ENCODE results near the gene XDH. TPM values are rescaled to one million over a fixed set of nuclear protein-coding genes. Genes with fewer than 3 reads are reported as not detected.
A peak's percentile ranks its signal among the peaks of the same experiment; 100 is the strongest.

XDH gene
- total and polyA plus RNA-seq, 4 donors = under 0.01 to 0.06 (median 0.04) TPM

- no peaks in the 10 kb centered on the region for H3K36me3 ChIP-seq (ENCODE audit: control insufficient read depth, insufficient read depth, low read length)
- no peak for DNase-seq (ENCODE audit: low read depth in 4 of 6, low spot score in 6 of 6)
- H3K27me3 ChIP-seq (ENCODE audit: control insufficient read depth, insufficient read depth, low read length) = peaks cover 3% of the 10 kb centered on the region
- H3K9me3 ChIP-seq (ENCODE audit: control insufficient read depth, insufficient read depth, low read length) = no peaks in the 10 kb centered on the region
- WGBS (ENCODE audit: insufficient coverage) = 80% methylated on average over 5 of the region's 8 CpGs
- no peak overlapping the region for H3K4me3 ChIP-seq (ENCODE audit: low read depth, low read length)
- no peak overlapping the region for H3K27ac ChIP-seq (ENCODE audit: low read depth, low read length)
- no peaks in the 10 kb centered on the region for H3K4me1 ChIP-seq (ENCODE audit: control insufficient read depth, insufficient read depth, low read length)
Observed at GRCh38 chr2:31331156-31331555, 83.4 kb downstream of the XDH start.

- H3K27ac ChIP-seq (ENCODE audit: low read depth, low read length) = no peak overlapping the region
- no peak for DNase-seq (ENCODE audit: low read depth in 4 of 6, low spot score in 6 of 6)
- peaks cover 3% of the 10 kb centered on the region for H3K27me3 ChIP-seq (ENCODE audit: control insufficient read depth, insufficient read depth, low read length)
- no peaks in the 10 kb centered on the region for H3K4me1 ChIP-seq (ENCODE audit: control insufficient read depth, insufficient read depth, low read length)
- no peaks in the 10 kb centered on the region for H3K36me3 ChIP-seq (ENCODE audit: control insufficient read depth, insufficient read depth, low read length)
- no peak overlapping the region for H3K4me3 ChIP-seq (ENCODE audit: low read depth, low read length)
- no CpG with 5 or more reads among the region's 2 CpGs for WGBS (ENCODE audit: insufficient coverage)
- no peaks in the 10 kb centered on the region for H3K9me3 ChIP-seq (ENCODE audit: control insufficient read depth, insufficient read depth, low read length)
Observed at GRCh38 chr2:31329081-31329625, 85.4 kb downstream of the XDH start.

DNA sequence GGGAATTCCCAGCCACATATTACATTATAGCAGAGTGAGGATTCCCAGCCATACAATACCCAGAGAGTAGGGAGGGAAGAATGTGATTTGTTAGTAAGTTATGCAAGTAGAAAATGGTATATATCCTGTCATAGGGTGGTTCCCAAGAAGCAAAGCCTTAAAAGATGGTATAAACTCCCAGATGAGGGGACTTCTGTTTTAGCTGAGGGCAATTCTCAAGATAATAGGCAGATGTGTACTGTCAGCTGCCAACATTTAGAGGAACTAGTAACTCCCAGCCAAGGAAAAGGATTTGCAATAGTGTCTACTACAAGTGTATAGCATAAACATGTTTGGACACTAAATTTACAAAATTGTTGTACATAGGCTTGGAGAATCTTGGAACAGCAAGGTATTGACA, 86.5 kb downstream of the XDH start:
- no peaks in the 10 kb centered on the region for H3K4me1 ChIP-seq (ENCODE audit: control insufficient read depth, insufficient read depth, low read length)
- no peaks in the 10 kb centered on the region for H3K27me3 ChIP-seq (ENCODE audit: control insufficient read depth, insufficient read depth, low read length)
- DNase-seq (ENCODE audit: low read depth in 4 of 6, low spot score in 6 of 6) = no peak
- H3K36me3 ChIP-seq (ENCODE audit: control insufficient read depth, insufficient read depth, low read length) = no peaks in the 10 kb centered on the region
- H3K9me3 ChIP-seq (ENCODE audit: control insufficient read depth, insufficient read depth, low read length) = no peaks in the 10 kb centered on the region
- H3K4me3 ChIP-seq (ENCODE audit: low read depth, low read length) = no peak overlapping the region
- no peak overlapping the region for H3K27ac ChIP-seq (ENCODE audit: low read depth, low read length)

DNA sequence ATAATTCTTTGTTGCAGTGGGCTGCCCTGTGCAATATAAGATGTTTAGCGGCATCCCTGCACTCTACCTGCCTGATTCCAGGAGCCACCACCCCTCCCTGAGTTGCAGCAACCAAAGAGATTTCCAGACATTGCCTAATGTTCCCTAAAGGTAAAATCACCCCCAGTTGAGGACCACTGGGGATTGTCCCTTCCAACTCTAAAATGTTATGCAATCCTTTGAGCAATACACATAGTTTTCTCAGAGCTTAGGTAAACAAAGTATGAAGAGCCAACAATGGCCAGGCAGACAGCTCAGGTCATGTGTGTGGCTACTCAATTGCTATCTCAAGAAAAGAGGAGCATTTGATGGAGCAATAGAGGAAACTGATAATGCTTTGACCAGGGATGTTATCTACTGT, 87.0 kb downstream of the XDH start:
- no peaks in the 10 kb centered on the region for H3K27me3 ChIP-seq (ENCODE audit: control insufficient read depth, insufficient read depth, low read length)
- no peaks in the 10 kb centered on the region for H3K36me3 ChIP-seq (ENCODE audit: control insufficient read depth, insufficient read depth, low read length)
- H3K9me3 ChIP-seq (ENCODE audit: control insufficient read depth, insufficient read depth, low read length) = no peaks in the 10 kb centered on the region
- H3K4me3 ChIP-seq (ENCODE audit: low read depth, low read length) = no peak overlapping the region
- 100% methylated on average over 1 of the region's 1 CpG for WGBS (ENCODE audit: insufficient coverage)
- DNase-seq (ENCODE audit: low read depth in 4 of 6, low spot score in 6 of 6) = no peak
- H3K27ac ChIP-seq (ENCODE audit: low read depth, low read length) = no peak overlapping the region
- H3K4me1 ChIP-seq (ENCODE audit: control insufficient read depth, insufficient read depth, low read length) = no peaks in the 10 kb centered on the region

DNA sequence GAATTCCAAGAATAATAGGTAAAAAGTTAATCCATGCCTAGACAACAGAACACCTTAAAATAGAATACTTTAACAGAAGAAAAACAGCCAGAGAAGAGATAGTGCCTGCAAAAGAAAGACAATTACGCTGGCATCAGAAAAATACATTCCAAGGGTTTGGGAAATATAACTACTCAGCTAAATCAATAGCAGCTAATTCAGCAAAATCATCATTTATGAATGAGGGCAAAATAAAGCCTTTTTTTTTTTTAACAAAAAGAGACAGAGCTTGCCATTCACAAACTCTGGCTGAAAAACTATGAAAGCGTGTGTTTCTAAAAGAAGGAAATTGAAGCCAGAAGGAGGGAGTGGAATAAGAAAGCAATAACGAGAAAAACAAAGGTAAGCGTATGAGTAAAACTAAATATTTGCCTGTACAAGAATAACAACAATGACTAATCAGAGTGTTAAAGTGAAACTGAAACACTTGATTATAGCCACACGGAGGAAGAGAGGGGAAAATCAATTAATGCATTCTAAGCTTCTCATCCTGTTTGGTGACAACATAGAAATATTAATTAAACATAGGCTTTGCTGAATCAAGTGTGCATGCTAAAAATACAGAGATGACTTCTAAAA, 90.4 kb downstream of the XDH start:
- no peak overlapping the region for H3K27ac ChIP-seq (ENCODE audit: low read depth, low read length)
- H3K9me3 ChIP-seq (ENCODE audit: control insufficient read depth, insufficient read depth, low read length) = no peaks in the 10 kb centered on the region
- H3K36me3 ChIP-seq (ENCODE audit: control insufficient read depth, insufficient read depth, low read length) = no peaks in the 10 kb centered on the region
- WGBS (ENCODE audit: insufficient coverage) = no CpG with 5 or more reads among the region's 5 CpGs
- H3K4me3 ChIP-seq (ENCODE audit: low read depth, low read length) = no peak overlapping the region
- H3K27me3 ChIP-seq (ENCODE audit: control insufficient read depth, insufficient read depth, low read length) = no peaks in the 10 kb centered on the region
- peaks cover 2% of the 10 kb centered on the region for H3K4me1 ChIP-seq (ENCODE audit: control insufficient read depth, insufficient read depth, low read length)
- no peak for DNase-seq (ENCODE audit: low read depth in 4 of 6, low spot score in 6 of 6)

- Histone ChIP-seq H3K9me3 (ENCODE audit: control insufficient read depth, insufficient read depth, low read length) (no peaks in the 10 kb centered on the region), H3K36me3 (ENCODE audit: control insufficient read depth, insufficient read depth, low read length) (no peaks in the 10 kb centered on the region), H3K4me3 (ENCODE audit: low read depth, low read length) (no peak overlapping the region), H3K27ac (ENCODE audit: low read depth, low read length) (no peak overlapping the region), H3K4me1 (ENCODE audit: control insufficient read depth, insufficient read depth, low read length) (peaks cover 9% of the 10 kb centered on the region), H3K27me3 (ENCODE audit: control insufficient read depth, insufficient read depth, low read length) (no peaks in the 10 kb centered on the region)
- no CpG with 5 or more reads among the region's 1 CpG for WGBS (ENCODE audit: insufficient coverage)
- no peak for DNase-seq (ENCODE audit: low read depth in 4 of 6, low spot score in 6 of 6)
Observed at GRCh38 chr2:31322371-31322770, 92.2 kb downstream of the XDH start.

- no peak overlapping the region for H3K27ac ChIP-seq (ENCODE audit: low read depth, low read length)
- no peak overlapping the region for H3K4me3 ChIP-seq (ENCODE audit: low read depth, low read length)
- peak in 1 of 6 donors; percentile 38 for DNase-seq (ENCODE audit: low read depth in 4 of 6, low spot score in 6 of 6)
- no peaks in the 10 kb centered on the region for H3K9me3 ChIP-seq (ENCODE audit: control insufficient read depth, insufficient read depth, low read length)
- no peaks in the 10 kb centered on the region for H3K27me3 ChIP-seq (ENCODE audit: control insufficient read depth, insufficient read depth, low read length)
- WGBS (ENCODE audit: insufficient coverage) = 71% methylated on average over 4 of the region's 6 CpGs
- peaks cover 9% of the 10 kb centered on the region for H3K4me1 ChIP-seq (ENCODE audit: control insufficient read depth, insufficient read depth, low read length)
- no peaks in the 10 kb centered on the region for H3K36me3 ChIP-seq (ENCODE audit: control insufficient read depth, insufficient read depth, low read length)
Observed at GRCh38 chr2:31319406-31320175, 95.0 kb downstream of the XDH start.

GRCh38 chr2:31318361-31319336, 95.9 kb downstream of the XDH start:
- Histone ChIP-seq H3K9me3 (ENCODE audit: control insufficient read depth, insufficient read depth, low read length) (no peaks in the 10 kb centered on the region), H3K27me3 (ENCODE audit: control insufficient read depth, insufficient read depth, low read length) (no peaks in the 10 kb centered on the region), H3K4me1 (ENCODE audit: control insufficient read depth, insufficient read depth, low read length) (peaks cover 9% of the 10 kb centered on the region), H3K4me3 (ENCODE audit: low read depth, low read length) (no peak overlapping the region), H3K27ac (ENCODE audit: low read depth, low read length) (no peak overlapping the region), H3K36me3 (ENCODE audit: control insufficient read depth, insufficient read depth, low read length) (no peaks in the 10 kb centered on the region)
- DNase-seq (ENCODE audit: low read depth in 4 of 6, low spot score in 6 of 6) = no peak
- WGBS (ENCODE audit: insufficient coverage) = 80% methylated on average over 8 of the region's 11 CpGs

GRCh38 chr2:31317396-31317795, 97.1 kb downstream of the XDH start:
- Histone ChIP-seq H3K4me3 (ENCODE audit: low read depth, low read length) (no peak overlapping the region), H3K4me1 (ENCODE audit: control insufficient read depth, insufficient read depth, low read length) (peaks cover 9% of the 10 kb centered on the region), H3K9me3 (ENCODE audit: control insufficient read depth, insufficient read depth, low read length) (no peaks in the 10 kb centered on the region), H3K27me3 (ENCODE audit: control insufficient read depth, insufficient read depth, low read length) (no peaks in the 10 kb centered on the region), H3K36me3 (ENCODE audit: control insufficient read depth, insufficient read depth, low read length) (no peaks in the 10 kb centered on the region), H3K27ac (ENCODE audit: low read depth, low read length) (no peak overlapping the region)
- 64% methylated on average over 3 of the region's 3 CpGs for WGBS (ENCODE audit: insufficient coverage)
- DNase-seq (ENCODE audit: low read depth in 4 of 6, low spot score in 6 of 6) = no peak
